Panc1 (cell line): ENCODE measurements around the gene SGMS1. TPM values are rescaled to one million over a fixed set of nuclear protein-coding genes. Genes with fewer than 3 reads are reported as not detected.

Source experiments
- ATAC-seq: fragments of 200-7000 bp; cut with Tn5 transposase; 2 replicates; pipeline ENCODE4 v1.9.1; 2020; ENCODE audit warnings: mild to moderate bottlenecking, moderate library complexity
- BruUV-seq: library from RNA; stranded (reverse); fragments of 400-500 nt; replicated peaks from 2 replicates; lab custom pipeline; 2021; lab: Mats Ljungman, UMichigan
- CTCF ChIA-PET: fragments of 300-600 bp; sonication (Branson Sonifier 250); formaldehyde crosslinking; loops from one replicate; lab custom pipeline; 2022; ENCODE audit warnings: antibody characterized with exemption; lab: Charles Lee
- POLR2A ChIA-PET: fragments of 300-600 bp; sonication (Branson Sonifier 250); formaldehyde crosslinking; loops from one replicate; lab custom pipeline; 2022; ENCODE audit warnings: antibody characterized with exemption; lab: Charles Lee
- DNase-seq: peaks from one replicate; pipeline ENCODE4 v3.0.0-alpha.2; 2010; ENCODE audit warnings: low read depth, low spot score
- H3K27ac ChIP-seq: 2 replicates; pipeline ENCODE4 v1.5.1; 2011; ENCODE audit warnings: mild to moderate bottlenecking, low read length, inconsistent platforms
- H3K27me3 ChIP-seq: fragments of 200-500 bp; sonication (Bioruptor generic); 2 replicates; pipeline ENCODE4 v1.6.0; 2014; ENCODE audit warnings: low read length, inconsistent platforms; ENCODE audit not compliant: control insufficient read depth, insufficient read depth
- H3K36me3 ChIP-seq: fragments of 200-500 bp; sonication (Bioruptor generic); 2 replicates; pipeline ENCODE4 v1.5.1; 2014; ENCODE audit warnings: inconsistent platforms, mild to moderate bottlenecking, low read length, moderate library complexity; ENCODE audit not compliant: control insufficient read depth, insufficient read depth
- H3K4me1 ChIP-seq: 2 replicates; pipeline ENCODE4 v1.5.1; 2011; ENCODE audit warnings: inconsistent platforms, mild to moderate bottlenecking, low read length, moderate library complexity; ENCODE audit not compliant: control insufficient read depth, insufficient read depth
- H3K4me3 ChIP-seq, 2 experiments: 2 replicates each; pipeline ENCODE4 v1.5.1; 2011 to 2012; ENCODE audit warnings: low read depth in 2 of 2, low read length in 2 of 2, mild to moderate bottlenecking in 2 of 2, inconsistent platforms in 1 of 2, moderate library complexity in 1 of 2
- H3K9me3 ChIP-seq: fragments of 200-500 bp; sonication (Bioruptor generic); 2 replicates; pipeline ENCODE4 v1.5.1; 2014; ENCODE audit warnings: low read depth, mild to moderate bottlenecking, inconsistent platforms, low read length, moderate library complexity; ENCODE audit not compliant: control insufficient read depth, insufficient read depth
- CTCF ChIP-seq: fragments of 450-650 bp; IDR thresholded peaks from 2 replicates; pipeline ENCODE4 v1.5.1; 2017; ENCODE audit warnings: mild to moderate bottlenecking
- POLR2AphosphoS5 ChIP-seq: IDR thresholded peaks from 2 replicates; pipeline ENCODE4 v1.6.1; 2012; ENCODE audit warnings: mild to moderate bottlenecking, low read depth, low read length, moderate library complexity
- REST ChIP-seq, 2 experiments: IDR thresholded peaks; 2 replicates each; pipeline ENCODE4 v1.6.1; 2011 to 2012; ENCODE audit warnings: low read depth in 2 of 2, control low read depth in 1 of 2, low read length in 1 of 2, mild to moderate bottlenecking in 1 of 2, moderate library complexity in 1 of 2; ENCODE audit not compliant: insufficient read depth in 1 of 2
- SIN3A ChIP-seq: IDR thresholded peaks from 2 replicates; pipeline ENCODE4 v1.6.1; 2012; ENCODE audit warnings: low read depth, mild to moderate bottlenecking, low read length, moderate library complexity, borderline replicate concordance; ENCODE audit not compliant: insufficient read depth
- TCF7L2 ChIP-seq: IDR thresholded peaks from 2 replicates; pipeline ENCODE4 v1.6.1; 2011; ENCODE audit warnings: mild to moderate bottlenecking, low read depth, low read length, inconsistent platforms
- in situ Hi-C: cut with HindIII; loops from 2 replicates; pipeline ENCODE4 v1.10.0; 2016; ENCODE audit warnings: low sequenced_read_pairs, low pct_unique_long_range_greater_than_20kb
- intact Hi-C: fragments of 100-400 bp; cut with micrococcal nuclease; formaldehyde crosslinking; loops from one replicate; pipeline ENCODE4 v1.10.0; 2022; ENCODE audit not compliant: unreplicated experiment
- total RNA-seq: library from RNA; stranded (reverse); gene quantifications from one replicate; pipeline ENCODE4 v1.2.1, GENCODE V29; 2021; ENCODE audit not compliant: unreplicated experiment

Gene SGMS1
- total RNA-seq, 1 experiment from 2014 or later = 22.0 TPM

- ChIA-PET CTCF (no interaction called here), POLR2A (no interaction called here)
- H3K4me3 ChIP-seq = no peak overlapping the region
- peaks cover 31% of the 10 kb centered on the region for H3K4me1 ChIP-seq
- no peak overlapping the region for H3K27ac ChIP-seq
- no TSS peak for BruUV-seq
- H3K9me3 ChIP-seq = no peaks in the 10 kb centered on the region
- no peak for ATAC-seq
- in situ Hi-C loops (no loop called here), intact Hi-C loops (no loop called here)
- TF ChIP-seq POLR2AphosphoS5 (no peak), SIN3A (no peak), TCF7L2 (no peak), CTCF (no peak), REST (IDR thresholded peaks at IDR 0.05; ENCODE audit: insufficient read depth in 1 of 2, low read depth in 2 of 2, low read length in 1 of 2) (no peak)
- H3K27me3 ChIP-seq = no peaks in the 10 kb centered on the region
- H3K36me3 ChIP-seq = no peaks in the 10 kb centered on the region; the same call in 1 of the 2 replicates
- no peak for DNase-seq
These were observed 4.6 kb downstream of the SGMS1 start for GRCh38 chr10:50619166-50619565.

- BruUV-seq = no TSS peak
- in situ Hi-C loops = no loop called here
- Histone ChIP-seq H3K36me3 (no peaks in the 10 kb centered on the region; the same call in 1 of the 2 replicates), H3K27ac (no peak overlapping the region), H3K4me3 (no peak overlapping the region), H3K9me3 (no peaks in the 10 kb centered on the region), H3K27me3 (no peaks in the 10 kb centered on the region), H3K4me1 (peaks cover 31% of the 10 kb centered on the region)
- TF ChIP-seq REST (IDR thresholded peaks at IDR 0.05; ENCODE audit: insufficient read depth in 1 of 2, low read depth in 2 of 2, low read length in 1 of 2) = no peak
- no peak for TF ChIP-seq POLR2AphosphoS5
- TF ChIP-seq CTCF = no peak
- no peak for TF ChIP-seq TCF7L2
- no peak for TF ChIP-seq SIN3A
- CTCF ChIA-PET = no interaction called here
- no peak for ATAC-seq
- intact Hi-C loops = no loop called here
- POLR2A ChIA-PET = no interaction called here
- no peak for DNase-seq
These were observed 5.1 kb downstream of the SGMS1 start for GRCh38 chr10:50618624-50619023.
